ENCODE measurements around the gene HUS1. TPM values are rescaled to one million over a fixed set of nuclear protein-coding genes. Genes with fewer than 3 reads are reported as not detected.

HUS1 gene
- 10 to 100 TPM in 3 of 4 donors, 1 to 10 TPM in 1; 5.1 to 64.7 (median 41.9) TPM for total RNA-seq

DNA sequence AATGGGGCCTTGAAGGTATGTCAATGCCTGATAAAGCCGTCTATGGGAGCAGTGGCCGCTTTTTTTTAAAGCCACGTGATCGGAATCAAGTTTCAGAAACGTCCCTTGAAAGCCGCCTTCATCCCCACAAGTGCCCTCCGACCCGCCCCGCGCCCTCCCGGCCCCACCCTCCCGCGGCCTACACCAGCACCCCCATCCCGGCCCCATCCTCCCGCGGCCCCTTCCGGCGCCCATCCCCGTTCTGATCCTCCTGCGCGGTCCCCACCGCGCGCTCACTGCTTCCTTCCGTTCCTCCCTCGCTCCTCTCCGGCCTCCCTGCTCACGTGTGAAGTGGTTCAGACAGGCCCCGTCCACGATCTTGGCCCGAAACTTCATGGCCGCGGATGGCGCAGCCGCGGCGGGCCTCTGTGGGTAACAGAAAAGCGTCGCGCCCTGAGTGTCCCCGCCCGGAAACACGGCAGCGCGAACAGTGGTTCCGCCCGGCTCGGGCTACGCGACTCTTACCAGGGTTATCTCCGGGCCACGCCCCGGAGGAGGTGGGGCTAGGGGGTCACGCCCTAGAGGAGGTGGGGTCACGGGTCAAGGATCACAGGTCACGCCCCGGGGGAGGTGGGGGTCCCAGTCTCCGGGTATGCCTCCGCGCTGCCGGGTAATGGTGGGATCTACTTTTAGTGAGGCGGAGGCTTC is at the start of gene HUS1:
TSS of gene HUS1 (minus strand) at position 471 of the 687 bp plus-strand sequence. CDS start at position 375, 96 bp downstream.
- intact Hi-C loops (cut with DNase I; ENCODE audit: low total_unique reads), result no loop called here
- Histone ChIP-seq H3K27ac (peak within 1 kb of the TSS; percentile 93 to 95), H3K36me3 (no peaks in the 10 kb centered on the region), H3K27me3 (no peaks in the 10 kb centered on the region), H3K4me3 (peak within 1 kb of the TSS; percentile 78 to 86), H3K9me3 (no peaks in the 10 kb centered on the region), H3K4me1 (no peaks in the 10 kb centered on the region)
- TF ChIP-seq POLR2A (IDR thresholded peaks at IDR 0.05), result peak; percentile 59 to 61
- TF ChIP-seq, protein P1, sequence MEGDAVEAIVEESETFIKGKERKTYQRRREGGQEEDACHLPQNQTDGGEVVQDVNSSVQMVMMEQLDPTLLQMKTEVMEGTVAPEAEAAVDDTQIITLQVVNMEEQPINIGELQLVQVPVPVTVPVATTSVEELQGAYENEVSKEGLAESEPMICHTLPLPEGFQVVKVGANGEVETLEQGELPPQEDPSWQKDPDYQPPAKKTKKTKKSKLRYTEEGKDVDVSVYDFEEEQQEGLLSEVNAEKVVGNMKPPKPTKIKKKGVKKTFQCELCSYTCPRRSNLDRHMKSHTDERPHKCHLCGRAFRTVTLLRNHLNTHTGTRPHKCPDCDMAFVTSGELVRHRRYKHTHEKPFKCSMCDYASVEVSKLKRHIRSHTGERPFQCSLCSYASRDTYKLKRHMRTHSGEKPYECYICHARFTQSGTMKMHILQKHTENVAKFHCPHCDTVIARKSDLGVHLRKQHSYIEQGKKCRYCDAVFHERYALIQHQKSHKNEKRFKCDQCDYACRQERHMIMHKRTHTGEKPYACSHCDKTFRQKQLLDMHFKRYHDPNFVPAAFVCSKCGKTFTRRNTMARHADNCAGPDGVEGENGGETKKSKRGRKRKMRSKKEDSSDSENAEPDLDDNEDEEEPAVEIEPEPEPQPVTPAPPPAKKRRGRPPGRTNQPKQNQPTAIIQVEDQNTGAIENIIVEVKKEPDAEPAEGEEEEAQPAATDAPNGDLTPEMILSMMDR (IDR thresholded peaks at IDR 0.05), result peak in 1 of 4 experiments; percentile 15
- peak; percentile 90 for DNase-seq

DNA sequence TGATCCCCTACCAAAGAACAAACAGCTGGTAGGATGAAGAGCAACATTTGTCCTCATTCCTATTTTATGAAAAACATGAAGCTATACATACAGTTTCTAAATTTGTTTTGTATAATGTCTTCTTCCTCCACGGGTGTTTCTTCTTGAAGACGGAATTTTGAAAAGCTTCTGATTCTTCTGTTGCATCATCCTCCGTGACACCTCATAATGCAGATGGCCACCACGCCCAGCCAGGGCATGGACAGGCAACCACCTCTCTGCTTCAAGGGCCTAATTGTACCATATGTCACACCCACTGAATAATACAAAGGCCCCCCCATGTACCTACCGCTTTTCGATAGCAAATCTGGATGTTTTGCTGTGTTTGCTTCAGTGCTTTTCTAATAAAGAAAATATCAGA is 49.5 kb upstream of the HUS1 start, which contains the start of gene SUN3:
TSS of gene SUN3 (minus strand) at position 170 of the 400 bp plus-strand sequence. CDS start at position 1, 169 bp downstream.
- Histone ChIP-seq H3K4me3 (no peak within 1 kb of the TSS), H3K27me3 (no peaks in the 10 kb centered on the region), H3K36me3 (no peaks in the 10 kb centered on the region), H3K27ac (no peak within 1 kb of the TSS), H3K4me1 (no peaks in the 10 kb centered on the region), H3K9me3 (no peaks in the 10 kb centered on the region)
- TF ChIP-seq POLR2A (IDR thresholded peaks at IDR 0.05), result no peak
- TF ChIP-seq, protein P1 (IDR thresholded peaks at IDR 0.05), result no peak
- intact Hi-C loops (cut with DNase I; ENCODE audit: low total_unique reads), result no loop called here
- no peak for DNase-seq

DNA sequence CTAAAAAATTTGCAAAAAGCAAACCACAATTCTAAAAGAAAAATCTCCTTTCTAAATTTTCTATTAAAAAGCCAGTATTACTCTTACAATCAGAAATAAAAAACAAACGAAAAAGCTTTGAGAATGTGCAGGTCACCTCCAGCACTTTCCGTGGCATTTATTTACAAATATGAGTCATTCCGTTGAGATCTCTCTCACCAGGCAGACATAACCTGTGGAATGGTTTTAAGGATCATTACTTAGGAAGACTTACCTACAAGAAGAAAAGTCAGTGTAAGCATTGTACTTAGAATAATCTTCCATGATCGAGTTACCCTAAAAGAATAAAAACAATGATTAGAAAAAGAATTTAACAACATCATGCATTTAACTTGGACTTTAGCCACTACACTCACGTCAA is 46.2 kb upstream of the HUS1 start:
- Histone ChIP-seq H3K27ac (no peak overlapping the region), H3K4me3 (no peak overlapping the region), H3K9me3 (no peaks in the 10 kb centered on the region), H3K27me3 (no peaks in the 10 kb centered on the region), H3K4me1 (no peaks in the 10 kb centered on the region), H3K36me3 (no peaks in the 10 kb centered on the region)
- TF ChIP-seq, protein P1 (IDR thresholded peaks at IDR 0.05), result no peak
- no peak for DNase-seq
- intact Hi-C loops (cut with DNase I; ENCODE audit: low total_unique reads), result no loop called here

DNA sequence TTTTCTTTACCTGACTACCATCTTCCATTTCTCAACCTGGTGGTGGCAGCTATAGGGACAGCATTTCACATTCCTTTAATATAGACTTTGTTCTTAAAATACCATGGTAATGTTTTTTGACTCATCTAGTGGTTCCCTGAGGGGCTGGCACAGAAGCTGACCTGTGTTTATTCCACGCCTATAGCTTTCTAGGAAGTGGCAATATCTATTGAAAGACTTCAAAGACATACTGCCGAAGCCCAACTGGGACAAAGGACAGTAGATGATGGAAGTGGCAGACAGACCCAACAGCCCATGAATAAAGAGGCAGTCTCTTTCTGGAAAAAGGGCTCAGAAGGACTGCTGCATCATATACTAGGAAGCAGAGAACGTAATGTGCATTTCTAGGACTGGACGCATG is 38.3 kb upstream of the HUS1 start:
- no peaks in the 10 kb centered on the region for H3K27me3 ChIP-seq
- no peak for DNase-seq
- TF ChIP-seq, protein P1 (IDR thresholded peaks at IDR 0.05), result no peak
- TF ChIP-seq POLR2A (IDR thresholded peaks at IDR 0.05), result no peak
- no peaks in the 10 kb centered on the region for H3K4me1 ChIP-seq
- H3K36me3 ChIP-seq, result no peaks in the 10 kb centered on the region
- intact Hi-C loops (cut with DNase I; ENCODE audit: low total_unique reads), result no loop called here
- H3K27ac ChIP-seq, result no peak overlapping the region
- no peak overlapping the region for H3K4me3 ChIP-seq
- H3K9me3 ChIP-seq, result no peaks in the 10 kb centered on the region

DNA sequence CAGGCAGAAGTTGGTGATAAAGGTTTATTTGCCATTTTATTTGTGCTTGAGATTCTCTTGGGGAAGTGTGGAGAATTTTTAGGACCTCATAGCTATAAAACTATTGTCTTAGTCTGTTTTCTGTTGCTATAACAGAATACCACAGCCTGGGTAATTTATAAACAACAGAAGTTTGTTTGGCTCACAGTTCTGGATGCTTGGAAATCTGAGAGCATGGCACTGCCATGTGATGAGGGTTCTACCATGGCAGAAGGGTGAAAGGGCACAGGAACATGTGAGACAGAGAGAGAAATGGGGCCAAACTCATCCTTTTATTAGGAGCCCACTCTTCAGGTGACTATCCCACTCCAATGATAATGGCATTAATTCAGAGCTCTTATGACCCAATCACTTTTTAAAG is 37.2 kb upstream of the HUS1 start:
- Histone ChIP-seq H3K4me3 (no peak overlapping the region), H3K27ac (no peak overlapping the region), H3K27me3 (no peaks in the 10 kb centered on the region), H3K36me3 (no peaks in the 10 kb centered on the region), H3K9me3 (no peaks in the 10 kb centered on the region), H3K4me1 (no peaks in the 10 kb centered on the region)
- intact Hi-C loops (cut with DNase I; ENCODE audit: low total_unique reads), result no loop called here
- no peak for TF ChIP-seq POLR2A (IDR thresholded peaks at IDR 0.05)
- TF ChIP-seq, protein P1 (IDR thresholded peaks at IDR 0.05), result no peak
- DNase-seq, result no peak
